Uterus (tissue), 4 donors: ENCODE measurements around the gene GNAL. TPM values are rescaled to one million over a fixed set of nuclear protein-coding genes. Genes with fewer than 3 reads are reported as not detected.

Source experiments
- DNase-seq, 2 donors: peaks; one replicate each; pipeline ENCODE4 v3.0.0-alpha.2; 2019 to 2020
- H3K27ac ChIP-seq, 2 donors: fragments of 200-600 bp; sonication (generic); 1 replicate in 1 of 2; 2 replicates in 1 of 2; pipeline ENCODE4 v1.5.1; 2016 to 2018
- H3K27me3 ChIP-seq, 2 donors: fragments of 200-600 bp; sonication (generic); one replicate each; pipeline ENCODE4 v1.5.1; 2018 to 2019; ENCODE audit warnings: control low read depth in 1 of 2
- H3K36me3 ChIP-seq, 2 donors: fragments of 200-600 bp; sonication (generic); one replicate each; pipeline ENCODE4 v1.5.1; 2019; ENCODE audit warnings: control low read depth in 1 of 2
- H3K4me1 ChIP-seq, 2 donors: fragments of 200-600 bp; sonication (generic); one replicate each; pipeline ENCODE4 v1.5.1; 2018 to 2019; ENCODE audit warnings: control low read depth in 1 of 2
- H3K4me3 ChIP-seq, 2 donors: fragments of 200-600 bp; sonication (generic); 1 replicate in 1 of 2; 2 replicates in 1 of 2; pipeline ENCODE4 v1.5.1; 2018 to 2019; ENCODE audit warnings: mild to moderate bottlenecking in 1 of 2
- H3K9me3 ChIP-seq, 2 donors: fragments of 200-600 bp; sonication (generic); one replicate each; pipeline ENCODE4 v1.5.1; 2019; ENCODE audit warnings: control low read depth in 1 of 2
- POLR2A ChIP-seq, 2 donors: fragments of 450-650 bp; IDR thresholded peaks; one replicate each; pipeline ENCODE4 v1.6.1; 2016; ENCODE audit warnings: antibody characterized with exemption in 2 of 2, mild to moderate bottlenecking in 1 of 2, moderate library complexity in 1 of 2
- intact Hi-C: fragments of 100-400 bp; cut with DNase I; formaldehyde crosslinking; loops from one replicate; pipeline ENCODE4 v1.15.1; 2023; ENCODE audit warnings: low total_unique reads
- total RNA-seq, 4 donors: library from RNA; depleted of rRNA in 3 of 4; stranded (reverse); fragments of >200 nt in 3 of 4; gene quantifications; one replicate each; pipeline versions ENCODE4 v1.1.0 to v1.2.4, GENCODE V29; 2014 to 2023
- TF ChIP-seq, protein P1 (sequence below), 4 experiments: fragments of 200-600 bp in 2 of 4; fragments of 450-650 bp in 2 of 4; sonication (generic) in 2 of 4; IDR thresholded peaks; one replicate each; pipeline ENCODE4 v1.5.1; 2016 to 2019; ENCODE audit warnings: antibody characterized with exemption in 4 of 4, mild to moderate bottlenecking in 2 of 4, moderate library complexity in 1 of 4
- donor health status: DM: yes; HTN: yes; CAD: no.

Gene GNAL
- total RNA-seq, 4 donors from 2014 or later = 4.6 to 20.2 (median 13.8) TPM

DNA sequence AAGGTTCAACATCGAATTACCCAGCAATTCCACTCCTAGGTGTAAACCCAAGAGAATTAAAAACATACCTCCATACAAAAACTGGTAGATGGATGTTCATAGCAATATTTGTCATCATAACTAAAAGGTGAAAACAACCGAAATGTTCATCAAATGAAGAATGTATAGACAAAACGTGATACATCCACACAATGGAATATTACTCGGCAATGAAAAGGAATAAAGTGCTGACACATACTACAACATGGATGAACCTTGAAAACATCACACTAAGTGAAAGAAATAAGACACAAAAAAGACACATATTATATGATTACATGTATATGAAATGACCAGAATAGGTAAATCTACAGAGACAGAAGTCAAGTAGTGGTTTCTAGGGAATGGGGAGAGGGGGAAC is 141.5 kb downstream of the GNAL start:
- DNase-seq = no peak
- intact Hi-C loops = no loop called here
- Histone ChIP-seq H3K4me1 (no peaks in the 10 kb centered on the region), H3K27me3 (no peaks in the 10 kb centered on the region), H3K4me3 (no peak overlapping the region), H3K27ac (no peak overlapping the region), H3K9me3 (no peaks in the 10 kb centered on the region), H3K36me3 (no peaks in the 10 kb centered on the region)
- TF ChIP-seq POLR2A (IDR thresholded peaks at IDR 0.05) = no peak
- TF ChIP-seq, protein P1, sequence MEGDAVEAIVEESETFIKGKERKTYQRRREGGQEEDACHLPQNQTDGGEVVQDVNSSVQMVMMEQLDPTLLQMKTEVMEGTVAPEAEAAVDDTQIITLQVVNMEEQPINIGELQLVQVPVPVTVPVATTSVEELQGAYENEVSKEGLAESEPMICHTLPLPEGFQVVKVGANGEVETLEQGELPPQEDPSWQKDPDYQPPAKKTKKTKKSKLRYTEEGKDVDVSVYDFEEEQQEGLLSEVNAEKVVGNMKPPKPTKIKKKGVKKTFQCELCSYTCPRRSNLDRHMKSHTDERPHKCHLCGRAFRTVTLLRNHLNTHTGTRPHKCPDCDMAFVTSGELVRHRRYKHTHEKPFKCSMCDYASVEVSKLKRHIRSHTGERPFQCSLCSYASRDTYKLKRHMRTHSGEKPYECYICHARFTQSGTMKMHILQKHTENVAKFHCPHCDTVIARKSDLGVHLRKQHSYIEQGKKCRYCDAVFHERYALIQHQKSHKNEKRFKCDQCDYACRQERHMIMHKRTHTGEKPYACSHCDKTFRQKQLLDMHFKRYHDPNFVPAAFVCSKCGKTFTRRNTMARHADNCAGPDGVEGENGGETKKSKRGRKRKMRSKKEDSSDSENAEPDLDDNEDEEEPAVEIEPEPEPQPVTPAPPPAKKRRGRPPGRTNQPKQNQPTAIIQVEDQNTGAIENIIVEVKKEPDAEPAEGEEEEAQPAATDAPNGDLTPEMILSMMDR (IDR thresholded peaks at IDR 0.05) = no peak

GRCh38 chr18:11831921-11832320 is 142.9 kb downstream of the GNAL start:
- intact Hi-C loops = no loop called here
- no peak for TF ChIP-seq POLR2A (IDR thresholded peaks at IDR 0.05)
- Histone ChIP-seq H3K27ac (no peak overlapping the region), H3K36me3 (no peaks in the 10 kb centered on the region), H3K27me3 (no peaks in the 10 kb centered on the region), H3K4me3 (no peak overlapping the region), H3K9me3 (no peaks in the 10 kb centered on the region), H3K4me1 (no peaks in the 10 kb centered on the region)
- no peak for DNase-seq

DNA sequence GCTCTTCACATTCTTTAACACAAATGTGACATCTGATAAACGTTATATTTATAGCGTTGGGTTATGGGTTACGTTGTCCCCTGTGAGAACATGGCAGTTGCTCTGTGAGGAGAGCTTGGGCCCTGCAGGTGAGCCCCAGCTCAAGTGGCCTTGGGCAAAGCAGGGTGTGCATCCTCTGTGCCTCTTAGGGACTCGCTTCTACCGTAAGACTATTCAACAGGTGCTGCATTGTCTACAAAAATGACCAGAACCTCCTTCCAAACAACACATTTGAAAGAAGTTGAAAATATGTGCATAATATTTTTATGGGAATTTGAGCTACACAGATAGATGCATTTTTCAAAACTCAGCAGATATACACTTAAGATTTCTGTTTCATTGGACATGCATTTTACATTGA is 145.7 kb downstream of the GNAL start:
- DNase-seq = no peak
- Histone ChIP-seq H3K36me3 (no peaks in the 10 kb centered on the region), H3K4me1 (no peaks in the 10 kb centered on the region), H3K4me3 (no peak overlapping the region), H3K27me3 (no peaks in the 10 kb centered on the region), H3K9me3 (no peaks in the 10 kb centered on the region), H3K27ac (no peak overlapping the region)
- intact Hi-C loops = no loop called here
- TF ChIP-seq, protein P1 (IDR thresholded peaks at IDR 0.05) = no peak
- TF ChIP-seq POLR2A (IDR thresholded peaks at IDR 0.05) = no peak

GRCh38 chr18:11839556-11839955 is 150.5 kb downstream of the GNAL start:
- Histone ChIP-seq H3K4me1 (no peaks in the 10 kb centered on the region), H3K27me3 (no peaks in the 10 kb centered on the region), H3K27ac (no peak overlapping the region), H3K36me3 (no peaks in the 10 kb centered on the region), H3K4me3 (no peak overlapping the region), H3K9me3 (no peaks in the 10 kb centered on the region)
- intact Hi-C loops = no loop called here
- DNase-seq = no peak
- TF ChIP-seq, protein P1 (IDR thresholded peaks at IDR 0.05) = no peak
- no peak for TF ChIP-seq POLR2A (IDR thresholded peaks at IDR 0.05)

- TF ChIP-seq, protein P1 (IDR thresholded peaks at IDR 0.05) = no peak
- no peak for TF ChIP-seq POLR2A (IDR thresholded peaks at IDR 0.05)
- H3K27ac ChIP-seq = no peak overlapping the region
- H3K9me3 ChIP-seq = no peaks in the 10 kb centered on the region
- DNase-seq = no peak
- no peaks in the 10 kb centered on the region for H3K4me1 ChIP-seq
- no peaks in the 10 kb centered on the region for H3K27me3 ChIP-seq
- no peak overlapping the region for H3K4me3 ChIP-seq
- no peaks in the 10 kb centered on the region for H3K36me3 ChIP-seq
- intact Hi-C loops = no loop called here
These were observed 151.4 kb downstream of the GNAL start for GRCh38 chr18:11840493-11840892.

- no peaks in the 10 kb centered on the region for H3K36me3 ChIP-seq
- DNase-seq = no peak
- H3K27me3 ChIP-seq = no peaks in the 10 kb centered on the region
- no peaks in the 10 kb centered on the region for H3K9me3 ChIP-seq
- TF ChIP-seq, protein P1 (IDR thresholded peaks at IDR 0.05) = no peak
- TF ChIP-seq POLR2A (IDR thresholded peaks at IDR 0.05) = no peak
- no peaks in the 10 kb centered on the region for H3K4me1 ChIP-seq
- intact Hi-C loops = no loop called here
- no peak overlapping the region for H3K27ac ChIP-seq
- H3K4me3 ChIP-seq = no peak overlapping the region
These were observed 153.5 kb downstream of the GNAL start for GRCh38 chr18:11842562-11842961.
